Colonic mucosa (tissue), 4 donors: ENCODE measurements around the gene C20orf96. TPM values are rescaled to one million over a fixed set of nuclear protein-coding genes. Genes with fewer than 3 reads are reported as not detected.

Experiments used
- DNase-seq: peaks from one replicate; pipeline ENCODE4 v3.0.0-alpha.2; 2020
- H3K27ac ChIP-seq: fragments of 200-600 bp; one replicate; pipeline ENCODE4 v1.8.0; 2021
- H3K27me3 ChIP-seq: fragments of 200-600 bp; one replicate; pipeline ENCODE4 v1.8.0; 2021
- H3K36me3 ChIP-seq: fragments of 200-600 bp; one replicate; pipeline ENCODE4 v1.8.0; 2021
- H3K4me1 ChIP-seq: fragments of 200-600 bp; one replicate; pipeline ENCODE4 v1.8.0; 2021; ENCODE audit warnings: mild to moderate bottlenecking
- H3K4me3 ChIP-seq: fragments of 200-600 bp; one replicate; pipeline ENCODE4 v1.8.0; 2021
- H3K9ac ChIP-seq, 2 donors: one replicate each; pipeline ENCODE4 v1.7.0; 2013; ENCODE audit warnings: control low read depth in 2 of 2, low read depth in 2 of 2, low read length in 2 of 2
- H3K9me3 ChIP-seq: fragments of 200-600 bp; one replicate; pipeline ENCODE4 v1.8.0; 2021
- intact Hi-C: fragments of 100-400 bp; cut with DNase I; formaldehyde crosslinking; loops from one replicate; pipeline ENCODE4 v1.14.1; 2022
- total RNA-seq, 2 donors: library from RNA; stranded (reverse); fragmentation: NEBNext Ultra II Directional in 1 of 2; extraction: Animal tissue kit (Norgen Biotek cat#: 25700) in 1 of 2; gene quantifications; one replicate each; pipeline ENCODE4 v1.2.1, GENCODE V29; 2021
- TF ChIP-seq, protein P1 (sequence below): fragments of 200-600 bp; IDR thresholded peaks from one replicate; pipeline ENCODE4 v1.8.0; 2022; ENCODE audit warnings: antibody characterized with exemption, mild to moderate bottlenecking
- donor health status: healthy.
- donor health status: DM: no; HTN: no; CAD: no.
- donor health status: DM: no; HTN: no; CAD: no.

C20orf96 gene
- total RNA-seq, 2 donors from 2014 or later, result 7.9 to 8.2 TPM

DNA sequence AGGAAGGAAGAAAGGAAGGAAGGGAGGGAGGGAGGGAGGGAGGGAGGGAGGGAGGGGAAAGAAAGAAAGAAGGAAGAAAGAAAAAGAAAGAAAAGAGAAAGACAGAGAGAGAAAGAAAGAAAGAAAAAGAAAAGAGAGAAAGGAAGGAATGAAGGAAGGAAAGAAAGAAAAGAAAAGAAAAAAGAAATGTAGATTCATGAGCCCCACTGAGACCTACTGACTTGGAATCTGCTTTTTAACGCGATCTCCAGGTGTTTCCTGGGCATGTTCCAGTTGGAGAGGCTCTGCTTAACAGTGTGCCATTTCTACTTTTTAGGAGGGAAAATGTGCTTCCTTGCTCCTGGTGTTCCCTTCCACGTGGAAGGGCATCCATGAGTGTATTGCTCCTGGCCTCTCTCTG is 16.7 kb downstream of the C20orf96 start:
- TF ChIP-seq, protein P1, sequence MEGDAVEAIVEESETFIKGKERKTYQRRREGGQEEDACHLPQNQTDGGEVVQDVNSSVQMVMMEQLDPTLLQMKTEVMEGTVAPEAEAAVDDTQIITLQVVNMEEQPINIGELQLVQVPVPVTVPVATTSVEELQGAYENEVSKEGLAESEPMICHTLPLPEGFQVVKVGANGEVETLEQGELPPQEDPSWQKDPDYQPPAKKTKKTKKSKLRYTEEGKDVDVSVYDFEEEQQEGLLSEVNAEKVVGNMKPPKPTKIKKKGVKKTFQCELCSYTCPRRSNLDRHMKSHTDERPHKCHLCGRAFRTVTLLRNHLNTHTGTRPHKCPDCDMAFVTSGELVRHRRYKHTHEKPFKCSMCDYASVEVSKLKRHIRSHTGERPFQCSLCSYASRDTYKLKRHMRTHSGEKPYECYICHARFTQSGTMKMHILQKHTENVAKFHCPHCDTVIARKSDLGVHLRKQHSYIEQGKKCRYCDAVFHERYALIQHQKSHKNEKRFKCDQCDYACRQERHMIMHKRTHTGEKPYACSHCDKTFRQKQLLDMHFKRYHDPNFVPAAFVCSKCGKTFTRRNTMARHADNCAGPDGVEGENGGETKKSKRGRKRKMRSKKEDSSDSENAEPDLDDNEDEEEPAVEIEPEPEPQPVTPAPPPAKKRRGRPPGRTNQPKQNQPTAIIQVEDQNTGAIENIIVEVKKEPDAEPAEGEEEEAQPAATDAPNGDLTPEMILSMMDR, result no peak
- Histone ChIP-seq H3K9ac (no peak overlapping the region), H3K36me3 (no peaks in the 10 kb centered on the region), H3K4me3 (no peak overlapping the region), H3K9me3 (no peaks in the 10 kb centered on the region), H3K27me3 (no peaks in the 10 kb centered on the region), H3K4me1 (no peaks in the 10 kb centered on the region), H3K27ac (no peak overlapping the region)
- no peak for DNase-seq
- intact Hi-C loops, result loop anchor here (10.0 kb wide), 2 partner anchors 51 to 59 kb away; partner anchors contain the start of gene SOX12

DNA sequence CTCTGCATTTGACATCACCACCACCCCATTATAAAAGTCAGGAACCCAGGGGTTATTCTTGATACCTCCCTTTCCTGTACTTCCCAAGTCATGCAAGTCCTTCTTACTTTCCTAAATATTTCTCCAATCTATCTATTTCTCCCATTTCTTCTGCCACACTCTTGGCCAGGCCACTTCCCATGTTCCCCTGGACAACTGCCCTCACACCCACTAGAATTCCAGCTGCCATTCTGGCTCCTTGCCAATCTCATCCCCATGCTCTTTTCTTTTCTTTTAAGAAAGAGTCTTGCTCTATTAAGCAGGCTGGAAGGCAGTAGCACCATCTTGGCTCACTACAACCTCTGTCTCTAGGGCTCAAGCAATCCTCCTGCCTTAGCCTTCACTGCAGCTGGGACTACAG is 17.8 kb downstream of the C20orf96 start:
- Histone ChIP-seq H3K9me3 (no peaks in the 10 kb centered on the region), H3K4me1 (no peaks in the 10 kb centered on the region), H3K27ac (no peak overlapping the region), H3K36me3 (no peaks in the 10 kb centered on the region), H3K9ac (no peak overlapping the region), H3K27me3 (no peaks in the 10 kb centered on the region), H3K4me3 (no peak overlapping the region)
- no peak for DNase-seq
- intact Hi-C loops, result loop anchor here (10.0 kb wide), 2 partner anchors 52 to 58 kb away; partner anchors contain the start of gene SOX12
- TF ChIP-seq, protein P1, result no peak

DNA sequence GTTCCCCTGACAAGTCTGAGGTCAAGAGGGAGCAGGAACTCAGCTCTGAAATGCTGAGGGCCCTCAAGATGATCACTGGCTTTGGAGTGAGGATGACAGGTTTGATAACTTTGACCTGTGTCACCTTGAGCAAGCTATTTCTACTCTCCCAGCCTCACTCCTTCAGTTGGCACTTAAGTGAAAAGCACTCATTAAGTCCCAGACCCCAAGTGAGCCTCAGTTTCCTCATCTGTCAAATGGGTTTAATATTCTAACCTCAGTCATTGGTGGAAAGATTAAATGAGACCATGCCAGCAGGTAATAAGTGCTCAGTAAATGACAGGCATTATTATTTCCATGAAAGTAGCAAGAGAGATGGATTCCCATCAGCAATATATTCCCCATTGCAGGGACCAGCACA is 19.0 kb downstream of the C20orf96 start:
- H3K4me1 ChIP-seq, result no peaks in the 10 kb centered on the region
- no peaks in the 10 kb centered on the region for H3K27me3 ChIP-seq
- intact Hi-C loops, result loop anchor here (10.0 kb wide), 2 partner anchors 53 to 57 kb away; partner anchors contain the start of gene SOX12
- no peak overlapping the region for H3K27ac ChIP-seq
- no peaks in the 10 kb centered on the region for H3K36me3 ChIP-seq
- TF ChIP-seq, protein P1, result no peak
- no peak for DNase-seq
- H3K9me3 ChIP-seq, result no peaks in the 10 kb centered on the region
- no peak overlapping the region for H3K4me3 ChIP-seq
- no peak overlapping the region for H3K9ac ChIP-seq

DNA sequence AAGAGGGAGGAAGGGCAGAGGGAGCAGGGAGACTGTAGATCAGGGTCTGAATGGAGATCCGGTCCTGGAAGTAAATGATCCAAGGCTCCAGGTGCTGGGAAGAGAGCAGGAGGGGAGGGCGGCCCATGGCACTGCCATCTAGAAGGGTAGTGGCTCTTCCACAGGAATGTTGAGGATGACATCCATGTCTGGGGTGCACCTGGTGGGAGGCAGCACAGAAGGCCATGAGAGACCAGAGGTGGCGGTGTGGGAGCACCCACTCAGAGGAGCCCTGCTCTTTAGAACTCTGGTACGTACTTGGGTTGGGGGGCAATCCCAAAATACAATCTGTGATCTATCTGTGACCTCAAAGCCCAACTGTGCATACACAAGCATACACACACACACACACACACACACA is 19.5 kb downstream of the C20orf96 start:
- intact Hi-C loops, result loop anchor here (10.0 kb wide), 2 partner anchors 54 to 56 kb away; partner anchors contain the start of gene SOX12
- TF ChIP-seq, protein P1, result no peak
- Histone ChIP-seq H3K36me3 (no peaks in the 10 kb centered on the region), H3K4me1 (no peaks in the 10 kb centered on the region), H3K27me3 (no peaks in the 10 kb centered on the region), H3K9me3 (no peaks in the 10 kb centered on the region), H3K9ac (no peak overlapping the region), H3K27ac (no peak overlapping the region), H3K4me3 (no peak overlapping the region)
- no peak for DNase-seq

DNA sequence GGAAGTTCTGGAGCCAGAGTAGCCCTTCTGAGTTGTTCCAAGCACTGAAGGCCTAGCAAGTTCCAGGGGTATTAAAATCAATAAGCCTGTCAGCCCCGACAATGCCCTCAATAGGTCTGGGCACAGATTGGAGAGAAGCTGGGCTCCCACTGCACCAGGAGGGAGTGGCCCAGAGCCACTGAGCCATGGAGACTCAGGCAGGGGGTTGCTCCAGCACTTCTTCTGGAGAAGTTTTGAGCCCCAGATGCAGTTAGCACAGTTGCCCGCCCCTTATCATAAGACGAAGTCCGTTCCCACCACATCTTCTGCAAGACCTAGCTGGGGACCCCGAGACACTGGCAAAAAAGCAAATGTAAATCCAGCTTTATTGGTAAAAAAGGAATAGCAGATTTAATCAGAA is 20.0 kb downstream of the C20orf96 start:
- DNase-seq, result no peak
- Histone ChIP-seq H3K9ac (no peak overlapping the region), H3K27me3 (no peaks in the 10 kb centered on the region), H3K9me3 (no peaks in the 10 kb centered on the region), H3K4me3 (no peak overlapping the region), H3K36me3 (no peaks in the 10 kb centered on the region), H3K4me1 (no peaks in the 10 kb centered on the region), H3K27ac (no peak overlapping the region)
- TF ChIP-seq, protein P1, result no peak
- intact Hi-C loops, result loop anchor here (10.0 kb wide), 2 partner anchors 54 to 56 kb away; partner anchors contain the start of gene SOX12
